ENCODE results near the gene STK40. TPM values are rescaled to one million over a fixed set of nuclear protein-coding genes. Genes with fewer than 3 reads are reported as not detected.

STK40 gene
- total RNA-seq, 4 donors from 2014 or later = 58.7 to 73.1 (median 63.0) TPM

DNA sequence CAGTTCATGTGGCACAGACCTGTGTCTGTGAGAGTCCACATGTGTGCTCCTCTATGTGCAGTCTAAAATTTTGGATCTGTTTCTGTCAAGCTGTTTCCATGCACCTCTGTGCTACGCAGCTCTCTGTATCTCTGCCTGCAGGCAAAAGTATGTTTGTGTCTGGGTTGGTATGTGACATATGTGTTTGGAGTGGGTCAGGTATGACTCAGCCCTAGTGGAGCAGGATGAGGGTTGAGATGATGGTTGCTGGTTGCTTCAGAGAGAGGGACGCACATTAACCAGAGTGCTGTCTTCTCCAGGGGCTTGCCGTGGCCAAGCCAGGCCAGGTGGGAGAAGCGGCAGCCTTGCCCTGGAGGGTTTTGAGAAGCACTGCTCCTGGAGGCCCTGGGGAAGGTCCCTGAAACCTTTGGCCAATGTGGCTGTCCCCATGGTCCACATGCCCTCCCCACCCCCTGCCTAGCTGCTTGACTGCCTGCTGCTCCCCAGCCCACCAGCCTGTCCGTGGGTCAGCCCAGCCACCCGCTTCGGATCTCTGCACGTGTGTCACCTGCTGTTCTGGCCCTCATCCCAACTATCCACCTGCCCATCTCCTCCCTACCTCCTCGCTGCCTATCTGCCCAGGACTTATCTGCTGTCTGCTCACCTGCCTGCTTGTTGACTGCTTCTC lies 58.2 kb downstream of the STK40 start:
- intact Hi-C loops (cut with DNase I; ENCODE audit: low total_unique reads) = no loop called here
- no peak overlapping the region for H3K4me3 ChIP-seq (ENCODE audit: low read depth, poor library complexity, severe bottlenecking)
- TF ChIP-seq, protein P1, sequence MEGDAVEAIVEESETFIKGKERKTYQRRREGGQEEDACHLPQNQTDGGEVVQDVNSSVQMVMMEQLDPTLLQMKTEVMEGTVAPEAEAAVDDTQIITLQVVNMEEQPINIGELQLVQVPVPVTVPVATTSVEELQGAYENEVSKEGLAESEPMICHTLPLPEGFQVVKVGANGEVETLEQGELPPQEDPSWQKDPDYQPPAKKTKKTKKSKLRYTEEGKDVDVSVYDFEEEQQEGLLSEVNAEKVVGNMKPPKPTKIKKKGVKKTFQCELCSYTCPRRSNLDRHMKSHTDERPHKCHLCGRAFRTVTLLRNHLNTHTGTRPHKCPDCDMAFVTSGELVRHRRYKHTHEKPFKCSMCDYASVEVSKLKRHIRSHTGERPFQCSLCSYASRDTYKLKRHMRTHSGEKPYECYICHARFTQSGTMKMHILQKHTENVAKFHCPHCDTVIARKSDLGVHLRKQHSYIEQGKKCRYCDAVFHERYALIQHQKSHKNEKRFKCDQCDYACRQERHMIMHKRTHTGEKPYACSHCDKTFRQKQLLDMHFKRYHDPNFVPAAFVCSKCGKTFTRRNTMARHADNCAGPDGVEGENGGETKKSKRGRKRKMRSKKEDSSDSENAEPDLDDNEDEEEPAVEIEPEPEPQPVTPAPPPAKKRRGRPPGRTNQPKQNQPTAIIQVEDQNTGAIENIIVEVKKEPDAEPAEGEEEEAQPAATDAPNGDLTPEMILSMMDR (IDR thresholded peaks at IDR 0.05) = no peak
- TF ChIP-seq POLR2A (IDR thresholded peaks at IDR 0.05) = no peak
- 60 to 72% methylated on average over 9 of the region's 9 CpGs for WGBS, 2 donors
- no peak for DNase-seq (ENCODE audit: low spot score in 2 of 2)

DNA sequence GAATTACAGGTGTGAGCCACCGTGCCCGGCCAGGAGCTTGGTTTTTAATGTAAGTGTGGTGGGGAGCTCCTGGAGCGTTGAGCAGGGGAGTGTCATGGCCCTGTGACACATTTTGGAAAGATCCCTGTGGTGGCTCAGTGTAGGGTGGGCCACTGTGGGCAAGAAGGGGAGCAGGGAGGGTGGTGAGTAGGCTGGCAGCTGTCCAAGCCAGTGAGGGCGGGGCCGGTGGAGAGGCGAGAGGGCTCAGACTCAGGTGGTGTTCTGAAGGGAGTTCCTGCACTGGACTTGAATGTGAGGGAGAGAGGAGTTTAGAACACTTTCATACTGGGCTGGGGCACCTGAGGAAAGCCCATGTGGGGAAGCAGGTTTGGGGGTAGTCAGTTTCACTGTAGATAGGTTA lies 59.2 kb downstream of the STK40 start:
- intact Hi-C loops (cut with DNase I; ENCODE audit: low total_unique reads) = no loop called here
- TF ChIP-seq, protein P1 (IDR thresholded peaks at IDR 0.05) = no peak
- no peak for TF ChIP-seq POLR2A (IDR thresholded peaks at IDR 0.05)
- 48 to 68% methylated on average over 6 of the region's 6 CpGs for WGBS, 2 donors
- DNase-seq (ENCODE audit: low spot score in 2 of 2) = no peak
- H3K4me3 ChIP-seq (ENCODE audit: low read depth, poor library complexity, severe bottlenecking) = no peak overlapping the region

DNA sequence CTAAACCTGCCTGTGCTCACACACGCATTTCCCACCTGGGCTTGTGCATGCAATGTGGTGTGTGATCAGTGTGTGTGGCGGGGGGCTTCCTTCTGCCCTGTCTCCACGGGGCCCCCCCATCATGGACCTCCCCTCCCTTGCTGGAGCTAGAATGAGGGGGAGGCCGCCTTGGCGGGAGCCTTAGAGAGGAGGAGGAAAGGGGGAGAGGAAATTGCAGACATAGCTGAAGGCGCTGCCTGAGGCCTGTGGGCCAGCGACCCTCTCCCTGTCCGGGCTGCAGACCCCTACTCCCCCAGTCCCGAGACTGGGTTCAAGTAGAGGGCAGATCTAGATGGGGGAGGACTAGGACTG lies 61.4 kb downstream of the STK40 start:
- no peak for DNase-seq (ENCODE audit: low spot score in 2 of 2)
- no peak for TF ChIP-seq POLR2A (IDR thresholded peaks at IDR 0.05)
- TF ChIP-seq, protein P1 (IDR thresholded peaks at IDR 0.05) = no peak
- 38 to 49% methylated on average over 8 to 9 of the region's 9 CpGs for WGBS, 2 donors
- intact Hi-C loops (cut with DNase I; ENCODE audit: low total_unique reads) = no loop called here
- no peak overlapping the region for H3K4me3 ChIP-seq (ENCODE audit: low read depth, poor library complexity, severe bottlenecking)

DNA sequence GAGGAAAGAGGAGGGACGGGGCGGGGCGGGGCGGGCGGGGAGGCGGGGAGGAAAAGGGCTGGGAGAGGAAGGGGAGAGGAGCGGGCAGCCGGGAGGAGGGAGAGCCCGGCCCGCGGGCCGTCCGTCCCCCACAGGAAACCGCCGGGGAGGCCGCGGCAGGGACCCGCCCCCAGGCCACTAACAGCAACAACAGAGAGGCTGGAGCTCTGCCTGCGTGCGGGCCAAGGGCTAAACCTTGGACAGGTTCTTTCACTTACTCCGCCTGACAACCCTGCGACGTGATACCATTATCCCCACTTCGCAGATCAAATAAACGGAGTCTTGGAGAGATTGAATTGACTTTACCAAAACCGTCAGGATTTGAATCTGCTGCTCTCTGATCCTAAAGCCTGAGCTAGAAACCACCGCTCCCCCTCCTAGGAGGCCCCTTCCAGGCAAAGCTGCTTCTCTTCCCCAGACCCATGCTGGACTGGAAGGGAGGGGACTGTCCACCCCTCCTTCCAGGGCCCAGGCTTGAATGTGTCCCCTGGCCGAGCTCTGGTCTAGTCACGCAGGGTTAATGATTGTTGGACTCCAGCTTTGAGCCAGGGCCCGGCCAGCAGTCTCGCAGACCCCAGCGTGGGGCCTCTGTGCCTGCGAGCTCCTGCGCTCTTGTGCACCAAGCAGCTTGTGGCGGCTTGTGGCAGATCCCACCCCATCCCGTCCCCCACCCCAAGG lies 61.9 kb downstream of the STK40 start, which contains the start of gene EVA1B:
EVA1B (minus strand) TSS at position 10 of the 717 bp plus-strand sequence. CDS start 608 bp downstream, outside the sequence.
- intact Hi-C loops (cut with DNase I; ENCODE audit: low total_unique reads) = no loop called here
- peak within 1 kb of the TSS; percentile 51 for H3K4me3 ChIP-seq (ENCODE audit: low read depth, poor library complexity, severe bottlenecking)
- DNase-seq (ENCODE audit: low spot score in 2 of 2) = peak; percentile 62 to 95
- no peak for TF ChIP-seq POLR2A (IDR thresholded peaks at IDR 0.05)
- TF ChIP-seq, protein P1 (IDR thresholded peaks at IDR 0.05) = no peak
- 3 to 10% methylated on average over 29 to 34 of the region's 36 CpGs for WGBS, 2 donors

DNA sequence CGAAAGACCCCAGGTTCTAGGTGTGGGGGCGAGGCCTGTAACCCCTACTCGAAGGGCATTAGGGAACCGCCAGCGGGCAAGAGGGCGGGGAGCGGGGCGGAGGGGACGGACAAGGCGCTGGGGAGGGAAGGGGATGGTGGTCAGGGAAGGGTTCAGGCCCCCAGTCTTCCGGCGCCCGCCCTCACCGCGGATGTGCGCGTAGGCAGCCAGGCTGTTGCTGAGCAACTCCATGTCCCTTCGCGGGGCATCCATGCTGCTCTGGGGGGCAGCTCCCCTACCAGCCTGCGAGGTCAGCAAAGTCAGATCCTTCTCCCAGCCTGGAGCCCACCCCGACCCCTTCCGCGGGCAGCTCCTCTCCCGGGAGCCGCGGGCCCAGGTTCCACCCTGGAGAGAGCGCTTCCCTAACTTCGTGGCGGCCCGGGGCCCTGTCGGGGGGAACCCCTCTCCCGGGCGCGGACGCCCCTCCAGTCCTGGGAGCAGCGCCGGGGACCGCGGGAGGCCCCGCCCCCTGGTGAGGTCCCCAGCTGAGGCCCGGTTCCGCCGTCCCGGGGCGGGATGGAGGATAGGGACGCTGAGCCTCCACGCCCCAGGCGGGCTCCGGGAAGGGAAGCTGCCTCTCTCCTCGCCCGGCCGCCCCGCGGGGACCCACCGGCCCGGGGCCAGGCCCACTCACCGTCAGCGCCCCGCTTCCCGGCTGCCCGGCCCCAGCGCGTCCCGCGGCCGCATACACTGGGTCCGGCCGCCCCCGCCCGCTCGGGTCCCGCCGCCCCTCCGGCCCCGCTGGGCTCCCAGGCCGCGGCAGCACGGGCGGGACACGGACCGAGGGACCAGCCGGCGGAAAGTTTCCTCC lies 62.7 kb downstream of the STK40 start:
- TF ChIP-seq POLR2A (IDR thresholded peaks at IDR 0.05) = no peak
- TF ChIP-seq, protein P1 (IDR thresholded peaks at IDR 0.05) = no peak

More for the DNA sequence above, 62.7 kb downstream of the STK40 start:
- peak overlapping the region; percentile 51 for H3K4me3 ChIP-seq (ENCODE audit: low read depth, poor library complexity, severe bottlenecking)
- peak in 1 of 2 donors; percentile 91 for DNase-seq (ENCODE audit: low spot score in 2 of 2)
- intact Hi-C loops (cut with DNase I; ENCODE audit: low total_unique reads) = no loop called here
- 5 to 13% methylated on average over 26 to 39 of the region's 83 CpGs for WGBS, 2 donors
